WTC11 (cell line): Measurements from ENCODE around the gene MRPL24. TPM values are rescaled to one million over a fixed set of nuclear protein-coding genes. Genes with fewer than 3 reads are reported as not detected.

Experiments
- AFF4 ChIP-seq: sonication (generic); formaldehyde crosslinking; IDR thresholded peaks from 2 replicates; pipeline ENCODE4 v1.8.1; 2023; ENCODE audit warnings: mild to moderate bottlenecking, missing genetic modification reagents, borderline replicate concordance
- CBFB ChIP-seq: sonication (generic); formaldehyde crosslinking; IDR thresholded peaks from 2 replicates; pipeline ENCODE4 v1.8.1; 2022; ENCODE audit warnings: mild to moderate bottlenecking, low read depth, missing genetic modification reagents
- E2F4 ChIP-seq: sonication (generic); formaldehyde crosslinking; IDR thresholded peaks from 2 replicates; pipeline ENCODE4 v1.8.1; 2022; ENCODE audit warnings: low read depth, mild to moderate bottlenecking, moderate library complexity, missing genetic modification reagents, borderline replicate concordance
- E2F5 ChIP-seq: sonication (generic); formaldehyde crosslinking; IDR thresholded peaks from 2 replicates; pipeline ENCODE4 v1.8.1; 2022; ENCODE audit warnings: mild to moderate bottlenecking, moderate library complexity, missing genetic modification reagents
- ELF4 ChIP-seq: sonication (generic); formaldehyde crosslinking; IDR thresholded peaks from 2 replicates; pipeline ENCODE4 v1.8.1; 2022; ENCODE audit warnings: low read depth, mild to moderate bottlenecking, moderate library complexity, missing genetic modification reagents
- ERG ChIP-seq: fragments of 250-450 bp; sonication (Bioruptor Pico); IDR thresholded peaks from 2 replicates; pipeline ENCODE4 v1.8.0; 2021; ENCODE audit warnings: mild to moderate bottlenecking
- ETV6 ChIP-seq: sonication (generic); formaldehyde crosslinking; IDR thresholded peaks from 2 replicates; pipeline ENCODE4 v1.8.1; 2022; ENCODE audit warnings: mild to moderate bottlenecking, missing genetic modification reagents
- FOXK1 ChIP-seq: sonication (generic); formaldehyde crosslinking; IDR thresholded peaks from 2 replicates; pipeline ENCODE4 v1.8.0; 2022; ENCODE audit warnings: mild to moderate bottlenecking, moderate library complexity, missing genetic modification reagents
- HMGXB4 ChIP-seq: sonication (generic); formaldehyde crosslinking; IDR thresholded peaks from 2 replicates; pipeline ENCODE4 v1.8.1; 2023; ENCODE audit warnings: mild to moderate bottlenecking, moderate library complexity, missing genetic modification reagents
- MXD4 ChIP-seq: fragments of 250-450 bp; sonication (Bioruptor Pico); IDR thresholded peaks from 2 replicates; pipeline ENCODE4 v1.8.0; 2021; ENCODE audit warnings: mild to moderate bottlenecking, moderate library complexity, borderline replicate concordance
- NFATC4 ChIP-seq: fragments of 250-450 bp; sonication (Bioruptor Pico); IDR thresholded peaks from 2 replicates; pipeline ENCODE4 v1.9.0; 2021; ENCODE audit warnings: mild to moderate bottlenecking
- NFYB ChIP-seq: sonication (generic); formaldehyde crosslinking; conservative IDR thresholded peaks from 2 replicates; pipeline ENCODE4 v1.8.0; 2022; ENCODE audit warnings: low read depth, missing genetic modification reagents
- NR2C2 ChIP-seq: sonication (generic); formaldehyde crosslinking; IDR thresholded peaks from 2 replicates; pipeline ENCODE4 v1.8.0; 2022; ENCODE audit warnings: mild to moderate bottlenecking, missing genetic modification reagents
- STAT6 ChIP-seq: sonication (generic); formaldehyde crosslinking; conservative IDR thresholded peaks from 2 replicates; pipeline ENCODE4 v1.8.1; 2023; ENCODE audit warnings: mild to moderate bottlenecking, low read depth, missing genetic modification reagents, moderate library complexity
- ZMAT4 ChIP-seq: fragments of 250-450 bp; sonication (Bioruptor Pico); IDR thresholded peaks from 2 replicates; pipeline ENCODE4 v1.9.0; 2021; ENCODE audit warnings: mild to moderate bottlenecking
- ZNF396 ChIP-seq: fragments of 250-450 bp; sonication (Bioruptor Pico); IDR thresholded peaks from 2 replicates; pipeline ENCODE4 v1.8.0; 2021; ENCODE audit warnings: mild to moderate bottlenecking, moderate library complexity, borderline replicate concordance
- ZNF416 ChIP-seq: fragments of 250-450 bp; sonication (Bioruptor Pico); IDR thresholded peaks from 2 replicates; pipeline ENCODE4 v1.9.0; 2021; ENCODE audit warnings: mild to moderate bottlenecking, inconsistent platforms
- ZNF512 ChIP-seq: sonication (generic); formaldehyde crosslinking; IDR thresholded peaks from 2 replicates; pipeline ENCODE4 v1.8.1; 2022; ENCODE audit warnings: missing genetic modification reagents, borderline replicate concordance
- ZSCAN18 ChIP-seq: fragments of 250-450 bp; sonication (Bioruptor Pico); IDR thresholded peaks from 2 replicates; pipeline ENCODE4 v2.1.2; 2022; ENCODE audit warnings: mild to moderate bottlenecking, moderate library complexity
- total RNA-seq: library from RNA; stranded (reverse); gene quantifications from 3 replicates; pipeline ENCODE4 v1.2.3, GENCODE V29; 2021

The MRPL24 gene
- total RNA-seq, 1 experiment from 2014 or later = 35.2 TPM

- TF ChIP-seq HMGXB4 (CRISPR knock-in tag) (peak; percentile 84), NFATC4 (CRISPR knock-in tag) (no peak), ZMAT4 (no peak), ELF4 (no peak), ZNF512 (no peak), ETV6 (CRISPR knock-in tag) (no peak; the same call in 1 of the 2 replicates), ZNF416 (CRISPR knock-in tag) (no peak), AFF4 (CRISPR knock-in tag) (no peak), ZSCAN18 (CRISPR knock-in tag) (no peak), ERG (no peak), FOXK1 (CRISPR knock-in tag) (peak; percentile 35; the same call in 1 of the 2 replicates), CBFB (CRISPR knock-in tag) (no peak), E2F4 (CRISPR knock-in tag) (no peak), E2F5 (CRISPR knock-in tag) (no peak; the same call in 1 of the 2 replicates), NFYB (CRISPR knock-in tag) (0 out of 2 replicates have a peak, but pooled peaks have one; percentile 16), ZNF396 (no peak), NR2C2 (CRISPR knock-in tag) (no peak), MXD4 (no peak), STAT6 (CRISPR knock-in tag) (no peak)
Observed at GRCh38 chr1:156767101-156767878, 26.4 kb upstream of the MRPL24 start, which contains the start of gene PRCC (continued).
